Left ventricle myocardium inferior (tissue), 1 donor: ENCODE measurements around the gene ARHGEF7. TPM values are rescaled to one million over a fixed set of nuclear protein-coding genes. Genes with fewer than 3 reads are reported as not detected.

Experiments
- DNase-seq: peaks from one replicate; pipeline ENCODE4 v3.0.0-alpha.2; 2020
- H3K27ac ChIP-seq: fragments of 200-600 bp; replicated peaks from 2 replicates; pipeline ENCODE4 v1.8.0; 2021
- H3K27me3 ChIP-seq: fragments of 200-600 bp; 2 replicates; pipeline ENCODE4 v1.8.0; 2021; ENCODE audit warnings: low read depth
- H3K36me3 ChIP-seq: fragments of 200-600 bp; 2 replicates; pipeline ENCODE4 v1.8.0; 2021
- H3K4me1 ChIP-seq: fragments of 200-600 bp; 2 replicates; pipeline ENCODE4 v1.8.0; 2021
- H3K4me3 ChIP-seq: fragments of 200-600 bp; 2 replicates; pipeline ENCODE4 v1.8.0; 2021; ENCODE audit warnings: mild to moderate bottlenecking, moderate library complexity
- H3K9me3 ChIP-seq: fragments of 200-600 bp; replicated peaks from 2 replicates; pipeline ENCODE4 v1.8.0; 2021
- intact Hi-C: fragments of 100-400 bp; cut with micrococcal nuclease; formaldehyde crosslinking; loops from one replicate; pipeline ENCODE4 v1.11.0; 2022
- total RNA-seq: library from RNA; stranded (reverse); fragmentation: NEBNext Ultra II Directional; extraction: Animal tissue kit (Norgen Biotek cat#: 25700); gene quantifications from one replicate; pipeline ENCODE4 v1.2.1, GENCODE V29; 2021
- TF ChIP-seq, protein P1 (sequence below): fragments of 200-600 bp; IDR thresholded peaks from 2 replicates; pipeline ENCODE4 v1.8.0; 2021; ENCODE audit warnings: antibody characterized with exemption, mild to moderate bottlenecking, borderline replicate concordance
- donor health status: DM: no; HTN: yes; CAD: no; lungs with severe emphysema.

The ARHGEF7 gene
- total RNA-seq, 1 donor from 2014 or later, result 35.9 TPM

- no peaks in the 10 kb centered on the region for H3K27me3 ChIP-seq
- H3K9me3 ChIP-seq, result peaks cover 10% of the 10 kb centered on the region
- H3K4me1 ChIP-seq, result no peaks in the 10 kb centered on the region
- DNase-seq, result no peak
- TF ChIP-seq, protein P1, sequence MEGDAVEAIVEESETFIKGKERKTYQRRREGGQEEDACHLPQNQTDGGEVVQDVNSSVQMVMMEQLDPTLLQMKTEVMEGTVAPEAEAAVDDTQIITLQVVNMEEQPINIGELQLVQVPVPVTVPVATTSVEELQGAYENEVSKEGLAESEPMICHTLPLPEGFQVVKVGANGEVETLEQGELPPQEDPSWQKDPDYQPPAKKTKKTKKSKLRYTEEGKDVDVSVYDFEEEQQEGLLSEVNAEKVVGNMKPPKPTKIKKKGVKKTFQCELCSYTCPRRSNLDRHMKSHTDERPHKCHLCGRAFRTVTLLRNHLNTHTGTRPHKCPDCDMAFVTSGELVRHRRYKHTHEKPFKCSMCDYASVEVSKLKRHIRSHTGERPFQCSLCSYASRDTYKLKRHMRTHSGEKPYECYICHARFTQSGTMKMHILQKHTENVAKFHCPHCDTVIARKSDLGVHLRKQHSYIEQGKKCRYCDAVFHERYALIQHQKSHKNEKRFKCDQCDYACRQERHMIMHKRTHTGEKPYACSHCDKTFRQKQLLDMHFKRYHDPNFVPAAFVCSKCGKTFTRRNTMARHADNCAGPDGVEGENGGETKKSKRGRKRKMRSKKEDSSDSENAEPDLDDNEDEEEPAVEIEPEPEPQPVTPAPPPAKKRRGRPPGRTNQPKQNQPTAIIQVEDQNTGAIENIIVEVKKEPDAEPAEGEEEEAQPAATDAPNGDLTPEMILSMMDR, result no peak
- intact Hi-C loops, result no loop called here
- H3K4me3 ChIP-seq, result no peak overlapping the region
- no peak overlapping the region for H3K27ac ChIP-seq
- peaks cover 28% of the 10 kb centered on the region for H3K36me3 ChIP-seq
Observed at GRCh38 chr13:111313911-111314425, 198.9 kb downstream of the ARHGEF7 start.

DNA sequence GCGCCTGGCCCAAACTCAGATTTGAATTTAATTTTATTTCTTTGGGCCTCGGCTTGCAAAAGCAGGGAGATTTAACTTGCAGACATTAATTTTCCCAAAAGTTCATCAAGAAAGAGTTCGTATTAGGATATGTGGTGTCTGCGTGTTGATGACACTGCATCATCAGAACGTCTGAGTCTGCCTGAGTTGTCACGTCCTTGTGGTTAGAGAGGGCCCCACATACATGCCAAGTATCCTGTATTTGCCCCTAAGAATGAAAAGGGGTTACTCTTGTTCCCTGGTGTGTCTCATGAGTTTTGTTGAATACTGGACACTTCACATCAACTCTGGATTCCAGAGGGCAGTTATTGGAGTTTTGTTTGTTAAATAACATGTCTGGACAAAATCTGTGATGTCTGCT is 199.7 kb downstream of the ARHGEF7 start:
- H3K27me3 ChIP-seq, result no peaks in the 10 kb centered on the region
- TF ChIP-seq, protein P1, result no peak
- H3K36me3 ChIP-seq, result peaks cover 28% of the 10 kb centered on the region
- H3K4me3 ChIP-seq, result no peak overlapping the region
- no peak overlapping the region for H3K27ac ChIP-seq
- H3K9me3 ChIP-seq, result peaks cover 10% of the 10 kb centered on the region
- intact Hi-C loops, result no loop called here
- no peaks in the 10 kb centered on the region for H3K4me1 ChIP-seq
- DNase-seq, result no peak

DNA sequence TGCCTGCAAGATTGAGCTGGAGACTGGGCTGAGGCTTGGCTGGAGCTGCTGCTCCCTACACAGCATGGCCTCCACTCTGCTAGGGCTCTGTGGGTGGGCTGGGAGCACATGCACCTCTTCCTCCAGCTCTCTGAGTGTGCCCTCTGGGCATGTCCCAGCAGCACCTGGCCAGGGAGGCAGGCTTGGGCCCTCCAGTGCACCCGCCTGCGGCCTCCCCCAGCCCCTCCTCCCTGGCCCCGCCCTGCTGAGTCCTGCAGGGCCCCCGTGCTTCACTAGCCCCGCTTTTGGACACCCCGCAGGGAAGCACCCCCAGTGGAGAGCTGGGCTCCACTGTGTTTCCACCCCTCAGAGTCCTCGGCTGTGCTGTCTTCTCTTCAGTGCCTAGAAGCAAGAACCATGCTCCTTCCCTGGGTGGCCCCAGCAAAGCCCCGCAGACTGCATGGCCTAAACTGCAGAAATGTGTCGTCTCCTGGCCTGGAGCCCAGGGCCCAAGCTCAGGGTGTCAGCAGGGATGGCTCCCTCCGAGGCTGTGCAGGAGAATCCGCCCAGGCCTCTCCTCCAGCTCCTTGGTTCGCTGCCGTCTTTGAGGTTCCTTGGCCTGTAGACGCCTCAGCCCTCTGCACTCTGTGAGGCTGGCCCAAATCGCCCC is 200.4 kb downstream of the ARHGEF7 start:
- H3K27ac ChIP-seq, result no peak overlapping the region
- no peaks in the 10 kb centered on the region for H3K4me1 ChIP-seq
- peaks cover 10% of the 10 kb centered on the region for H3K9me3 ChIP-seq
- intact Hi-C loops, result no loop called here
- no peak for DNase-seq
- TF ChIP-seq, protein P1, result no peak
- peaks cover 28% of the 10 kb centered on the region for H3K36me3 ChIP-seq
- no peaks in the 10 kb centered on the region for H3K27me3 ChIP-seq
- no peak overlapping the region for H3K4me3 ChIP-seq

- Histone ChIP-seq H3K27ac (no peak overlapping the region), H3K9me3 (peaks cover 10% of the 10 kb centered on the region), H3K27me3 (no peaks in the 10 kb centered on the region), H3K36me3 (peaks cover 28% of the 10 kb centered on the region), H3K4me3 (no peak overlapping the region), H3K4me1 (no peaks in the 10 kb centered on the region)
- intact Hi-C loops, result no loop called here
- no peak for DNase-seq
- TF ChIP-seq, protein P1, result no peak
Observed at GRCh38 chr13:111316161-111316730, 201.1 kb downstream of the ARHGEF7 start.

- Histone ChIP-seq H3K9me3 (peaks cover 10% of the 10 kb centered on the region), H3K36me3 (peaks cover 21% of the 10 kb centered on the region), H3K27ac (no peak overlapping the region), H3K4me1 (no peaks in the 10 kb centered on the region), H3K4me3 (no peak overlapping the region), H3K27me3 (no peaks in the 10 kb centered on the region)
- TF ChIP-seq, protein P1, result no peak
- intact Hi-C loops, result no loop called here
- DNase-seq, result no peak
Observed at GRCh38 chr13:111317042-111317550, 202.0 kb downstream of the ARHGEF7 start.
